A549 (cell line): ENCODE data around the gene KLHL41.

Experiments
- ESRRA ChIP-seq: fragments of 150-350 bp; IDR thresholded peaks from 2 replicates; pipeline ENCODE4 v1.6.1; 2014; ENCODE audit warnings: mild to moderate bottlenecking, low read length, borderline replicate concordance
- HOXB5 ChIP-seq: fragments of 250-450 bp; sonication (Bioruptor Pico); IDR thresholded peaks from 2 replicates; pipeline ENCODE4 v1.5.0; 2020; ENCODE audit warnings: mild to moderate bottlenecking, moderate library complexity
- MYC ChIP-seq: IDR thresholded peaks from 2 replicates; pipeline ENCODE4 v1.6.1; 2012; ENCODE audit warnings: mild to moderate bottlenecking, inconsistent platforms, low read length, improper control_type of control experiment, borderline replicate concordance
- POLR2A ChIP-seq: IDR thresholded peaks from 2 replicates; pipeline ENCODE4 v1.6.1; 2012; ENCODE audit warnings: mild to moderate bottlenecking, low read length
- RAD21 ChIP-seq, 2 experiments: fragments of >200 bp in 1 of 2; sonication (Bioruptor Twin) in 1 of 2; formaldehyde crosslinking in 1 of 2; IDR thresholded peaks in 1 of 2; conservative IDR thresholded peaks in 1 of 2; 2 replicates in 1 of 2; 3 replicates in 1 of 2; pipeline ENCODE4 v1.6.1; 2012 to 2018; ENCODE audit warnings: inconsistent platforms in 1 of 2
- RFX5 ChIP-seq: fragments of 450-650 bp; IDR thresholded peaks from 2 replicates; pipeline ENCODE4 v1.7.1; 2014; ENCODE audit warnings: antibody characterized with exemption, mild to moderate bottlenecking, moderate library complexity
- RNF2 ChIP-seq: fragments of 200-600 bp; sonication (generic); IDR thresholded peaks from 2 replicates; pipeline ENCODE4 v1.6.1; 2016; ENCODE audit warnings: low read depth, mild to moderate bottlenecking, antibody characterized with exemption, moderate library complexity, borderline replicate concordance
- TF ChIP-seq, protein P1 (sequence below): fragments of 250-450 bp; sonication (Bioruptor Pico); IDR thresholded peaks from 2 replicates; pipeline ENCODE4 v1.5.0; 2021; ENCODE audit warnings: mild to moderate bottlenecking, moderate library complexity, borderline replicate concordance
- TF ChIP-seq, protein P2 (sequence below): fragments of >200 bp; sonication (Bioruptor Twin); formaldehyde crosslinking; IDR thresholded peaks from 3 replicates; pipeline ENCODE4 v1.5.1; 2016
- TF ChIP-seq, protein P3 (sequence below): fragments of 200-600 bp; sonication (generic); IDR thresholded peaks from 2 replicates; pipeline ENCODE4 v1.6.1; 2016; ENCODE audit warnings: antibody characterized with exemption, mild to moderate bottlenecking, moderate library complexity

DNA sequence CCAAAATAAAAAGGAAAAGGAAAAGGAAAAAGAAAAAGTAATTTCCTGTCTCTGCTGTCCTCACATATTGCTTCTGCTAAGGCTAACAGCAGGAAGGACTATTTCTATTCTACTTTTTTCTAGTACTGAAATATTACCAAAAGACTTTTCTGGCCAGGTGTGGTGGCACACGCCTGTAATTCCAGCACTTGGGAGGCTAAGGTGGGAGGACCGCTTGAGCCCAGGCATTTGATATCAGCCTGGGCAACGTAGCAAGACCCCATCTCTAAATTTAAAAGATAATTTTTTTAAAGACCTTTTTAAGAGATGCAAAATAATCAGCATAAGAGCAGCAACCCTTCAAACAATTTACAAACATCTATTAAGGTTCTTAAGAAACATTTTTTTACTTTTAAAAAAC lies 32.9 kb downstream of the KLHL41 start:
- no peak for TF ChIP-seq MYC
- no peak for TF ChIP-seq POLR2A
- TF ChIP-seq, protein P1, sequence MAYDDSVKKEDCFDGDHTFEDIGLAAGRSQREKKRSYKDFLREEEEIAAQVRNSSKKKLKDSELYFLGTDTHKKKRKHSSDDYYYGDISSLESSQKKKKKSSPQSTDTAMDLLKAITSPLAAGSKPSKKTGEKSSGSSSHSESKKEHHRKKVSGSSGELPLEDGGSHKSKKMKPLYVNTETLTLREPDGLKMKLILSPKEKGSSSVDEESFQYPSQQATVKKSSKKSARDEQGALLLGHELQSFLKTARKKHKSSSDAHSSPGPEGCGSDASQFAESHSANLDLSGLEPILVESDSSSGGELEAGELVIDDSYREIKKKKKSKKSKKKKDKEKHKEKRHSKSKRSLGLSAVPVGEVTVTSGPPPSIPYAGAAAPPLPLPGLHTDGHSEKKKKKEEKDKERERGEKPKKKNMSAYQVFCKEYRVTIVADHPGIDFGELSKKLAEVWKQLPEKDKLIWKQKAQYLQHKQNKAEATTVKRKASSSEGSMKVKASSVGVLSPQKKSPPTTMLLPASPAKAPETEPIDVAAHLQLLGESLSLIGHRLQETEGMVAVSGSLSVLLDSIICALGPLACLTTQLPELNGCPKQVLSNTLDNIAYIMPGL = no peak
- no peak for TF ChIP-seq RAD21 (conservative IDR thresholded peaks at IDR 0.05 in 1 of 2, IDR thresholded peaks at IDR 0.05 in 1 of 2)
- TF ChIP-seq RNF2 = no peak
- TF ChIP-seq, protein P2, sequence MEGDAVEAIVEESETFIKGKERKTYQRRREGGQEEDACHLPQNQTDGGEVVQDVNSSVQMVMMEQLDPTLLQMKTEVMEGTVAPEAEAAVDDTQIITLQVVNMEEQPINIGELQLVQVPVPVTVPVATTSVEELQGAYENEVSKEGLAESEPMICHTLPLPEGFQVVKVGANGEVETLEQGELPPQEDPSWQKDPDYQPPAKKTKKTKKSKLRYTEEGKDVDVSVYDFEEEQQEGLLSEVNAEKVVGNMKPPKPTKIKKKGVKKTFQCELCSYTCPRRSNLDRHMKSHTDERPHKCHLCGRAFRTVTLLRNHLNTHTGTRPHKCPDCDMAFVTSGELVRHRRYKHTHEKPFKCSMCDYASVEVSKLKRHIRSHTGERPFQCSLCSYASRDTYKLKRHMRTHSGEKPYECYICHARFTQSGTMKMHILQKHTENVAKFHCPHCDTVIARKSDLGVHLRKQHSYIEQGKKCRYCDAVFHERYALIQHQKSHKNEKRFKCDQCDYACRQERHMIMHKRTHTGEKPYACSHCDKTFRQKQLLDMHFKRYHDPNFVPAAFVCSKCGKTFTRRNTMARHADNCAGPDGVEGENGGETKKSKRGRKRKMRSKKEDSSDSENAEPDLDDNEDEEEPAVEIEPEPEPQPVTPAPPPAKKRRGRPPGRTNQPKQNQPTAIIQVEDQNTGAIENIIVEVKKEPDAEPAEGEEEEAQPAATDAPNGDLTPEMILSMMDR = no peak
- no peak for TF ChIP-seq RFX5
- no peak for TF ChIP-seq ESRRA
- TF ChIP-seq, protein P3, sequence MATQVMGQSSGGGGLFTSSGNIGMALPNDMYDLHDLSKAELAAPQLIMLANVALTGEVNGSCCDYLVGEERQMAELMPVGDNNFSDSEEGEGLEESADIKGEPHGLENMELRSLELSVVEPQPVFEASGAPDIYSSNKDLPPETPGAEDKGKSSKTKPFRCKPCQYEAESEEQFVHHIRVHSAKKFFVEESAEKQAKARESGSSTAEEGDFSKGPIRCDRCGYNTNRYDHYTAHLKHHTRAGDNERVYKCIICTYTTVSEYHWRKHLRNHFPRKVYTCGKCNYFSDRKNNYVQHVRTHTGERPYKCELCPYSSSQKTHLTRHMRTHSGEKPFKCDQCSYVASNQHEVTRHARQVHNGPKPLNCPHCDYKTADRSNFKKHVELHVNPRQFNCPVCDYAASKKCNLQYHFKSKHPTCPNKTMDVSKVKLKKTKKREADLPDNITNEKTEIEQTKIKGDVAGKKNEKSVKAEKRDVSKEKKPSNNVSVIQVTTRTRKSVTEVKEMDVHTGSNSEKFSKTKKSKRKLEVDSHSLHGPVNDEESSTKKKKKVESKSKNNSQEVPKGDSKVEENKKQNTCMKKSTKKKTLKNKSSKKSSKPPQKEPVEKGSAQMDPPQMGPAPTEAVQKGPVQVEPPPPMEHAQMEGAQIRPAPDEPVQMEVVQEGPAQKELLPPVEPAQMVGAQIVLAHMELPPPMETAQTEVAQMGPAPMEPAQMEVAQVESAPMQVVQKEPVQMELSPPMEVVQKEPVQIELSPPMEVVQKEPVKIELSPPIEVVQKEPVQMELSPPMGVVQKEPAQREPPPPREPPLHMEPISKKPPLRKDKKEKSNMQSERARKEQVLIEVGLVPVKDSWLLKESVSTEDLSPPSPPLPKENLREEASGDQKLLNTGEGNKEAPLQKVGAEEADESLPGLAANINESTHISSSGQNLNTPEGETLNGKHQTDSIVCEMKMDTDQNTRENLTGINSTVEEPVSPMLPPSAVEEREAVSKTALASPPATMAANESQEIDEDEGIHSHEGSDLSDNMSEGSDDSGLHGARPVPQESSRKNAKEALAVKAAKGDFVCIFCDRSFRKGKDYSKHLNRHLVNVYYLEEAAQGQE = no peak
- no peak for TF ChIP-seq HOXB5 (CRISPR knock-in tag)
